ENCODE data around the gene PSAT1. TPM values are rescaled to one million over a fixed set of nuclear protein-coding genes. Genes with fewer than 3 reads are reported as not detected.

Gene PSAT1
- total and polyA plus RNA-seq, 2 of the 8 experiments (the other 6 are each of a cell fraction or from before 2014, with no cell fraction given): 204 to 341 TPM

DNA sequence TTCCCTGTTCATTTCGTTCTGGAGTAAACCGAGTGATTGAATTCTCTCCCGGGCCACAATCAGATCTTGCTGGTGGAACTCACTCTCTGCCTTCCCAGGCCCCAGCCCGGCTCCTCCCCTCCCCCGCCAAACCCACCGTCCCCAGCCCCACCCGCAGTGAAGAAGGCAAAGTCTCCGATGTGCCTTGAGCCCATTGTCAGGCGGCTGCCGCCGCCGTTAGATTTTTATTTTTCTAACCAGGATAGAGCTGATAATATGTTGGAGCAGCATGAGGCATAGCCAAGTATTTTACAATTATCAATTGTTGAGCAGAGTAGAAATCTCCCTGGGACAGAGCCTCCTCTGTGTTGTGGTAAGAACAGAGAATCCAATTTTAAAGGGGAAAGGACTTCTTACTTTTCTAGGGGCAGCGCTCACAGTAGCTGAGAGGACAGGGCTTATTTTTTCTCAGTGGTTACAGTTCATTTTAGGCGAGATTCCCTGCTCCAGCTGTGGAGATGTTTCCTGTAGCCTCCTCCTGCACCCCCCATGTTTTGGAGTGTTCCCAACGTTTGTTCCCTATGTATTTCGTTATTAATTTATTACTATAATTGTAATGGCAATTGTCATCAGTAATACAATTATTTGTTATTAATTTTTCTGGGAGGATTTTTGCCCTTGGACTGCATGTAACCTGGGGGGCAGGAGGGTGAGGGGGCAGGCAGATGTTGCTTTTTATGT, 1.3 kb downstream of the PSAT1 start:
- 4% methylated on average over 13 of the region's 16 CpGs; no CpG with 5 or more reads in 1 of the 2 experiments for WGBS, 2 experiments (ENCODE audit: extremely low coverage in 1 of 2, insufficient coverage in 1 of 2, insufficient read length in 1 of 2, insufficient replicate concordance in 2 of 2, low coverage in 1 of 2, low lambda C conversion rate in 2 of 2, missing lambda C conversion rate in 1 of 2)

More for the DNA sequence above, 1.3 kb downstream of the PSAT1 start:
- Histone ChIP-seq H4K5ac (ENCODE audit: insufficient read length, low read depth, low read length) (no peak overlapping the region), H2BK20ac (ENCODE audit: low read length) (no peak overlapping the region), H3K14ac (ENCODE audit: insufficient read length) (no peak overlapping the region), H3K56ac (replicated peaks; ENCODE audit: insufficient read length, low read depth, low read length) (no peak overlapping the region), H3K23ac (ENCODE audit: insufficient read length) (no peak overlapping the region), H2BK15ac (ENCODE audit: low read length) (no peak overlapping the region), H2AK5ac (ENCODE audit: low read depth, low read length) (no peak overlapping the region), H3K79me2 (ENCODE audit: control insufficient read depth in 1 of 2, insufficient read depth in 2 of 2, low read length in 2 of 2) (peaks cover 15 to 59% of the 10 kb centered on the region in 2 experiments), H3K79me1 (ENCODE audit: low read depth, low read length) (peaks cover 4% of the 10 kb centered on the region), H3K27me3 (replicated peaks in 1 of 4; ENCODE audit: control insufficient read depth in 3 of 4, extremely low read depth in 1 of 4, insufficient read depth in 3 of 4, low read length in 3 of 4) (no peaks in the 10 kb centered on the region), H3K9ac (replicated peaks in 1 of 4; ENCODE audit: extremely low read depth in 1 of 4, low read depth in 3 of 4, low read length in 3 of 4) (peak overlapping the region; percentile 96 to 99 (median 98)), H2BK12ac (ENCODE audit: low read depth, low read length) (no peak overlapping the region), H4K91ac (replicated peaks; ENCODE audit: insufficient read length, low read length) (no peak overlapping the region), H4K8ac (ENCODE audit: extremely low read depth, insufficient read depth, low read length) (no peak overlapping the region), H2AFZ (ENCODE audit: low read length) (no peak overlapping the region), H3K36me3 (ENCODE audit: control insufficient read depth in 2 of 4, insufficient read depth in 4 of 4, low read length in 3 of 4) (peaks cover 12 to 45% (median 32%) of the 10 kb centered on the region in 4 experiments), H3K4me1 (replicated peaks in 1 of 4; ENCODE audit: control insufficient read depth in 3 of 4, insufficient read depth in 4 of 4, low read length in 3 of 4) (peaks cover 8 to 16% (median 12%) of the 10 kb centered on the region in 4 experiments; a peak in 6 of 7 replicates), H3K4ac (replicated peaks; ENCODE audit: insufficient read length, low read depth, low read length) (no peak overlapping the region), H3K4me3 (ENCODE audit: extremely low read depth in 1 of 4, insufficient read depth in 2 of 4, low read depth in 3 of 4, low read length in 4 of 4) (peak overlapping the region; percentile 87 to 93 (median 90)), H3K9me3 (ENCODE audit: insufficient read depth in 2 of 2, low read depth in 1 of 2, low read length in 1 of 2) (no peaks in the 10 kb centered on the region), H4K20me1 (replicated peaks in 1 of 2; ENCODE audit: control insufficient read depth in 1 of 2, insufficient read depth in 2 of 2, low read length in 2 of 2) (peaks cover 9 to 13% of the 10 kb centered on the region in 2 experiments), H2BK5ac (ENCODE audit: low read depth, low read length) (no peak overlapping the region; the same call in 1 of the 2 replicates), H3K4me2 (ENCODE audit: insufficient read depth in 1 of 2, low read depth in 2 of 2, low read length in 2 of 2) (peak overlapping the region; percentile 78 to 87), H3K27ac (ENCODE audit: low read depth, low read length) (no peak overlapping the region), H3K18ac (ENCODE audit: extremely low read depth, low read length) (no peak overlapping the region; the same call in 1 of the 2 replicates), H3K23me2 (ENCODE audit: low read depth, low read length) (peaks cover 7% of the 10 kb centered on the region; the same call in 1 of the 2 replicates), H2BK120ac (replicated peaks; ENCODE audit: low read depth, low read length) (no peak overlapping the region)
- TF ChIP-seq RBBP5 (IDR thresholded peaks at IDR 0.05; ENCODE audit: borderline replicate concordance, low read depth, low read length): no peak
- no peak for FAIRE-seq
- ChIA-PET POLR2A (ENCODE audit: partially characterized antibody) (interaction anchor here (0.8 to 27.8 kb wide), 21 partner anchors 11 to 1282 kb away, joined by 3 to 936 read pairs (median 8); partner anchors contain the start of genes CEP78 and GNAQ), CTCF (ENCODE audit: partially characterized antibody) (interaction anchor here (1.3 to 3.2 kb wide), 4 partner anchors 11 to 36 kb away, joined by 4 to 21 read pairs (median 6); no protein-coding TSS in a partner anchor)
- peak in 1 of 2 experiments; percentile 45 for DNase-seq (ENCODE audit: low read depth in 1 of 2, low spot score in 2 of 2)

Measured in H1 (cell line).